Measurements from ENCODE around the gene TCF7L2.

TCF7L2 gene

GRCh38 chr10:113019692-113020474, 69.8 kb downstream of the TCF7L2 start:
- H4K12ac ChIP-seq (ENCODE audit: low read depth, low read length), result no peak overlapping the region
- H2AFZ ChIP-seq (ENCODE audit: insufficient read depth, low read length, poor library complexity), result no peak overlapping the region
- peak overlapping the region; percentile 3 for H3K18ac ChIP-seq (ENCODE audit: low read length)
- no peak overlapping the region for H3K14ac ChIP-seq (ENCODE audit: low read length)
- WGBS (ENCODE audit: extremely low coverage, insufficient coverage, insufficient read length), result no CpG with 5 or more reads among the region's 12 CpGs
- H2AK5ac ChIP-seq (ENCODE audit: low read length), result no peak overlapping the region
- no peak overlapping the region for H2BK12ac ChIP-seq (ENCODE audit: low read length)
- no peaks in the 10 kb centered on the region for H3K27me3 ChIP-seq (ENCODE audit: insufficient read depth, low read length)
- no peak overlapping the region for H2BK120ac ChIP-seq (ENCODE audit: insufficient read depth, low read length, poor library complexity)
- no peak overlapping the region for H3K4me3 ChIP-seq (ENCODE audit: low read depth, low read length)
- no peak overlapping the region for H2BK5ac ChIP-seq (ENCODE audit: low read depth, low read length, poor library complexity)
- no peak overlapping the region for H4K8ac ChIP-seq (ENCODE audit: low read depth, low read length)
- no peaks in the 10 kb centered on the region for H3K9me3 ChIP-seq (ENCODE audit: insufficient read depth, low read depth, low read length)
- H3K79me2 ChIP-seq (ENCODE audit: control insufficient read depth, insufficient read depth, low read length, poor library complexity), result peaks cover 15% of the 10 kb centered on the region
- no peak for DNase-seq
- peaks cover 19 to 20% of the 10 kb centered on the region in 2 experiments for H3K4me1 ChIP-seq (ENCODE audit: control insufficient read depth in 1 of 2, insufficient read depth in 2 of 2, low read length in 2 of 2)
- H3K4ac ChIP-seq (ENCODE audit: low read depth, low read length), result no peak overlapping the region
- H3K9ac ChIP-seq (ENCODE audit: low read length), result no peak overlapping the region
- H3K36me3 ChIP-seq (ENCODE audit: control insufficient read depth in 1 of 2, insufficient read depth in 2 of 2, low read length in 2 of 2), result peaks cover 0 to 2% of the 10 kb centered on the region in 2 experiments
- peaks cover 5% of the 10 kb centered on the region for H3K79me1 ChIP-seq (ENCODE audit: low read length)
- H4K91ac ChIP-seq (ENCODE audit: low read depth, low read length), result no peak overlapping the region
- H3K4me2 ChIP-seq (ENCODE audit: low read length), result no peak overlapping the region
- H3K27ac ChIP-seq (ENCODE audit: low read depth, low read length), result no peak overlapping the region
- no peak overlapping the region for H3K23ac ChIP-seq (ENCODE audit: low read length)

GRCh38 chr10:113020475-113020753, 70.4 kb downstream of the TCF7L2 start:
- DNase-seq, result no peak
- no CpG with 5 or more reads among the region's 2 CpGs for WGBS (ENCODE audit: extremely low coverage, insufficient coverage, insufficient read length)

GRCh38 chr10:113020838-113021237, 70.8 kb downstream of the TCF7L2 start:
- no peak overlapping the region for H4K91ac ChIP-seq (ENCODE audit: low read depth, low read length)
- H3K9ac ChIP-seq (ENCODE audit: low read length), result no peak overlapping the region
- H2AFZ ChIP-seq (ENCODE audit: insufficient read depth, low read length, poor library complexity), result no peak overlapping the region
- peaks cover 14% of the 10 kb centered on the region for H3K79me2 ChIP-seq (ENCODE audit: control insufficient read depth, insufficient read depth, low read length, poor library complexity)
- H3K4me2 ChIP-seq (ENCODE audit: low read length), result no peak overlapping the region
- peaks cover 9% of the 10 kb centered on the region for H3K79me1 ChIP-seq (ENCODE audit: low read length)
- H3K27me3 ChIP-seq (ENCODE audit: insufficient read depth, low read length), result no peaks in the 10 kb centered on the region
- no peak overlapping the region for H3K27ac ChIP-seq (ENCODE audit: low read depth, low read length)
- no peak overlapping the region for H3K4me3 ChIP-seq (ENCODE audit: low read depth, low read length)
- H3K36me3 ChIP-seq (ENCODE audit: control insufficient read depth in 1 of 2, insufficient read depth in 2 of 2, low read length in 2 of 2), result peaks cover 0 to 2% of the 10 kb centered on the region in 2 experiments
- no peak overlapping the region for H4K12ac ChIP-seq (ENCODE audit: low read depth, low read length)
- DNase-seq, result no peak
- peaks cover 25 to 27% of the 10 kb centered on the region in 2 experiments for H3K4me1 ChIP-seq (ENCODE audit: control insufficient read depth in 1 of 2, insufficient read depth in 2 of 2, low read length in 2 of 2)
- H3K9me3 ChIP-seq (ENCODE audit: insufficient read depth, low read depth, low read length), result no peaks in the 10 kb centered on the region
- H3K14ac ChIP-seq (ENCODE audit: low read length), result no peak overlapping the region
- H3K23ac ChIP-seq (ENCODE audit: low read length), result no peak overlapping the region
- no peak overlapping the region for H2BK12ac ChIP-seq (ENCODE audit: low read length)
- H2BK5ac ChIP-seq (ENCODE audit: low read depth, low read length, poor library complexity), result no peak overlapping the region
- H3K4ac ChIP-seq (ENCODE audit: low read depth, low read length), result peak overlapping the region; percentile 65
- H2AK5ac ChIP-seq (ENCODE audit: low read length), result no peak overlapping the region
- no peak overlapping the region for H4K8ac ChIP-seq (ENCODE audit: low read depth, low read length)
- no peak overlapping the region for H3K18ac ChIP-seq (ENCODE audit: low read length)
- no CpG with 5 or more reads among the region's 7 CpGs for WGBS (ENCODE audit: extremely low coverage, insufficient coverage, insufficient read length)
- no peak overlapping the region for H2BK120ac ChIP-seq (ENCODE audit: insufficient read depth, low read length, poor library complexity)

More at GRCh38 chr10:113020475-113020753, 70.4 kb downstream of the TCF7L2 start:
- Histone ChIP-seq H3K9me3 (ENCODE audit: insufficient read depth, low read depth, low read length) (no peaks in the 10 kb centered on the region), H2BK120ac (ENCODE audit: insufficient read depth, low read length, poor library complexity) (no peak overlapping the region), H3K36me3 (ENCODE audit: control insufficient read depth in 1 of 2, insufficient read depth in 2 of 2, low read length in 2 of 2) (peaks cover 0 to 2% of the 10 kb centered on the region in 2 experiments), H3K27me3 (ENCODE audit: insufficient read depth, low read length) (no peaks in the 10 kb centered on the region), H2AK5ac (ENCODE audit: low read length) (no peak overlapping the region), H4K8ac (ENCODE audit: low read depth, low read length) (no peak overlapping the region), H3K79me2 (ENCODE audit: control insufficient read depth, insufficient read depth, low read length, poor library complexity) (peaks cover 15% of the 10 kb centered on the region), H3K79me1 (ENCODE audit: low read length) (peaks cover 9% of the 10 kb centered on the region), H3K4me2 (ENCODE audit: low read length) (no peak overlapping the region), H3K4me3 (ENCODE audit: low read depth, low read length) (no peak overlapping the region), H2AFZ (ENCODE audit: insufficient read depth, low read length, poor library complexity) (no peak overlapping the region), H3K23ac (ENCODE audit: low read length) (no peak overlapping the region), H2BK5ac (ENCODE audit: low read depth, low read length, poor library complexity) (no peak overlapping the region), H3K18ac (ENCODE audit: low read length) (peak overlapping the region; percentile 3), H3K4me1 (ENCODE audit: control insufficient read depth in 1 of 2, insufficient read depth in 2 of 2, low read length in 2 of 2) (peaks cover 23 to 25% of the 10 kb centered on the region in 2 experiments), H3K14ac (ENCODE audit: low read length) (no peak overlapping the region), H3K27ac (ENCODE audit: low read depth, low read length) (no peak overlapping the region), H4K12ac (ENCODE audit: low read depth, low read length) (no peak overlapping the region), H3K4ac (ENCODE audit: low read depth, low read length) (peak overlapping the region; percentile 65), H3K9ac (ENCODE audit: low read length) (no peak overlapping the region), H4K91ac (ENCODE audit: low read depth, low read length) (no peak overlapping the region), H2BK12ac (ENCODE audit: low read length) (no peak overlapping the region)

GRCh38 chr10:113021268-113022040, 71.4 kb downstream of the TCF7L2 start:
- H3K36me3 ChIP-seq (ENCODE audit: control insufficient read depth in 1 of 2, insufficient read depth in 2 of 2, low read length in 2 of 2), result peaks cover 0 to 2% of the 10 kb centered on the region in 2 experiments
- no CpG with 5 or more reads among the region's 9 CpGs for WGBS (ENCODE audit: extremely low coverage, insufficient coverage, insufficient read length)
- peak overlapping the region; percentile 82 for H3K4ac ChIP-seq (ENCODE audit: low read depth, low read length)
- H3K79me2 ChIP-seq (ENCODE audit: control insufficient read depth, insufficient read depth, low read length, poor library complexity), result peaks cover 15% of the 10 kb centered on the region
- no peak for DNase-seq
- H3K4me1 ChIP-seq (ENCODE audit: control insufficient read depth in 1 of 2, insufficient read depth in 2 of 2, low read length in 2 of 2), result peaks cover 30 to 33% of the 10 kb centered on the region in 2 experiments
- no peak overlapping the region for H3K18ac ChIP-seq (ENCODE audit: low read length)
- H2BK5ac ChIP-seq (ENCODE audit: low read depth, low read length, poor library complexity), result no peak overlapping the region
- no peak overlapping the region for H3K9ac ChIP-seq (ENCODE audit: low read length)
- peak overlapping the region; percentile 58 for H2BK12ac ChIP-seq (ENCODE audit: low read length)
- no peak overlapping the region for H4K8ac ChIP-seq (ENCODE audit: low read depth, low read length)
- H3K14ac ChIP-seq (ENCODE audit: low read length), result no peak overlapping the region
- H3K27ac ChIP-seq (ENCODE audit: low read depth, low read length), result no peak overlapping the region
- no peak overlapping the region for H3K4me3 ChIP-seq (ENCODE audit: low read depth, low read length)
- H3K4me2 ChIP-seq (ENCODE audit: low read length), result no peak overlapping the region
- no peaks in the 10 kb centered on the region for H3K9me3 ChIP-seq (ENCODE audit: insufficient read depth, low read depth, low read length)
- H2AFZ ChIP-seq (ENCODE audit: insufficient read depth, low read length, poor library complexity), result no peak overlapping the region
- no peak overlapping the region for H4K12ac ChIP-seq (ENCODE audit: low read depth, low read length)
- H3K79me1 ChIP-seq (ENCODE audit: low read length), result peaks cover 15% of the 10 kb centered on the region
- no peak overlapping the region for H2AK5ac ChIP-seq (ENCODE audit: low read length)
- H4K91ac ChIP-seq (ENCODE audit: low read depth, low read length), result no peak overlapping the region
- H3K23ac ChIP-seq (ENCODE audit: low read length), result no peak overlapping the region
- H3K27me3 ChIP-seq (ENCODE audit: insufficient read depth, low read length), result no peaks in the 10 kb centered on the region
- H2BK120ac ChIP-seq (ENCODE audit: insufficient read depth, low read length, poor library complexity), result no peak overlapping the region
